ENCODE results near the gene LINGO3. TPM values are rescaled to one million over a fixed set of nuclear protein-coding genes. Genes with fewer than 3 reads are reported as not detected.
A peak's percentile ranks its signal among the peaks of the same experiment; 100 is the strongest.

LINGO3 gene
- polyA plus RNA-seq, 1 donor (not counting 4 experiments of a cell fraction or from before 2014, with no cell fraction given), result not detected

DNA sequence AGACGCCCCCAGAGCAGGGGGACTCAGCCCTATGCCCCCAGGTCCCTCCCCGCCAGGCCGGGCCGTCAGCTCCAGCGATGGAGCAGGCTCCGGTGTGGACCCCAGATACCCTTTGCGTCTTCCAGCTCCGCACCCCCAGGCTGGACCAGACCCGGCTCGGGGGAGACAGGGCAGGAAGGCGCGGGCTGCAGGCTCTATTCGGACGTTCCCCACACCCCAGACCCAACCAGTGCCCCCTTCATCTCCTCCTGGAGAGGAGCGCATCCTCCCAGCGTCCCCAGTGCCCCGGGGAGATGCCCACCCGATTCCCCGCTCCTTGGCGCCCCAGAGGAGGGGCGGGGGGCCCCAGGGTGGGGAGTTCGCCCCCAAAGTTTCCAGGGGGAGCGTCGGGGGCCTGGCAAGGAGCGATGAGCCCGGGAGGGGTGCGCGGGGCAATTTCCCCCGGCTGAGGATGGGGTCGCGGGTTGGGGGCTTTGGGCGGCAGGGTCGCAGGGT, 389 bp downstream of the LINGO3 start:
- Histone ChIP-seq H3K9ac (ENCODE audit: control insufficient read depth, extremely low read depth, insufficient read depth, low read length) (no peak overlapping the region), H2AFZ (ENCODE audit: control insufficient read depth, low read length) (no peak overlapping the region), H3K9me1 (ENCODE audit: control insufficient read depth, extremely low read depth, insufficient read depth, low read length) (no peaks in the 10 kb centered on the region), H4K20me1 (ENCODE audit: control insufficient read depth, extremely low read depth, insufficient read depth, low read length) (no peaks in the 10 kb centered on the region), H3K4me3 (ENCODE audit: control insufficient read depth in 2 of 3, extremely low read depth in 1 of 3, insufficient read depth in 2 of 3, low read depth in 1 of 3, low read length in 3 of 3) (no peak overlapping the region), H3K9me3 (ENCODE audit: control insufficient read depth, low read depth, low read length) (no peaks in the 10 kb centered on the region), H3K4me2 (ENCODE audit: control insufficient read depth, extremely low read depth, insufficient read depth, low read depth, low read length) (no peak overlapping the region), H3K4me1 (ENCODE audit: control insufficient read depth, extremely low read depth, insufficient read depth, low read length) (no peaks in the 10 kb centered on the region), H3K27ac (ENCODE audit: control insufficient read depth, insufficient read depth, low read length) (no peak overlapping the region), H3K27me3 (ENCODE audit: control insufficient read depth, extremely low read depth, insufficient read depth, low read length) (peaks cover 64% of the 10 kb centered on the region), H3K79me2 (ENCODE audit: control insufficient read depth, insufficient read depth, low read length) (no peaks in the 10 kb centered on the region), H3K36me3 (ENCODE audit: control insufficient read depth in 2 of 2, extremely low read depth in 1 of 2, insufficient read depth in 2 of 2, low read length in 2 of 2) (no peaks in the 10 kb centered on the region)
- FAIRE-seq (no peak), DNase-seq (ENCODE audit: low read depth, low spot score) (no peak)
- dilution Hi-C loops (cut with MboI; ENCODE audit: extremely low pct_ligation_motif_present, low sequenced_read_pairs), result no loop called here
- TF ChIP-seq, protein P1, sequence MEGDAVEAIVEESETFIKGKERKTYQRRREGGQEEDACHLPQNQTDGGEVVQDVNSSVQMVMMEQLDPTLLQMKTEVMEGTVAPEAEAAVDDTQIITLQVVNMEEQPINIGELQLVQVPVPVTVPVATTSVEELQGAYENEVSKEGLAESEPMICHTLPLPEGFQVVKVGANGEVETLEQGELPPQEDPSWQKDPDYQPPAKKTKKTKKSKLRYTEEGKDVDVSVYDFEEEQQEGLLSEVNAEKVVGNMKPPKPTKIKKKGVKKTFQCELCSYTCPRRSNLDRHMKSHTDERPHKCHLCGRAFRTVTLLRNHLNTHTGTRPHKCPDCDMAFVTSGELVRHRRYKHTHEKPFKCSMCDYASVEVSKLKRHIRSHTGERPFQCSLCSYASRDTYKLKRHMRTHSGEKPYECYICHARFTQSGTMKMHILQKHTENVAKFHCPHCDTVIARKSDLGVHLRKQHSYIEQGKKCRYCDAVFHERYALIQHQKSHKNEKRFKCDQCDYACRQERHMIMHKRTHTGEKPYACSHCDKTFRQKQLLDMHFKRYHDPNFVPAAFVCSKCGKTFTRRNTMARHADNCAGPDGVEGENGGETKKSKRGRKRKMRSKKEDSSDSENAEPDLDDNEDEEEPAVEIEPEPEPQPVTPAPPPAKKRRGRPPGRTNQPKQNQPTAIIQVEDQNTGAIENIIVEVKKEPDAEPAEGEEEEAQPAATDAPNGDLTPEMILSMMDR (optimal IDR thresholded peaks at IDR 0.05 in 1 of 3, IDR thresholded peaks at IDR 0.05 in 1 of 3, conservative IDR thresholded peaks at IDR 0.05 in 1 of 3; ENCODE audit: extremely low read depth in 1 of 3, insufficient read depth in 2 of 3, low read length in 3 of 3), result no peak
- TF ChIP-seq EZH2 (IDR thresholded peaks at IDR 0.05; ENCODE audit: low read length), result peak; percentile 22

DNA sequence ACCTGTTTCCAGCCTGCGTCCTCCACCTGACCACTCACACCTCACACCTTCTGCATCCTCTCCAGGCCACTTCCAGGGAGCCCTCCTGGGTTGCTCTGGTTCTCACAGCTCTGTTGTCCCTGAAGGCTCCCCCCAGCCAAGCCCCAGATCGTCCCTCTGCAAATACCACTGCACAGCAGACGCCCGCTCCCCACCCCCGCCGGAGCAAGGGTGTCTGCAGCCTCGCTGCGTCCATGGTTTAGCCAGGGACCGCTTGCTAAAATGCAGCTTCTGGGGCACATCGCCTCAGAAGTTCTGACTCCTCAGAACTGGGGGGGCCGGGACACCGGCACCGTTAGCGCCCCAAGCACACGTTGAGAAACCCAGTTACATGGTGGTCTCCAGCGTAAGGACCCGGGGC, 983 bp downstream of the LINGO3 start:
- Histone ChIP-seq H3K36me3 (ENCODE audit: control insufficient read depth in 2 of 2, extremely low read depth in 1 of 2, insufficient read depth in 2 of 2, low read length in 2 of 2) (no peaks in the 10 kb centered on the region), H3K4me1 (ENCODE audit: control insufficient read depth, extremely low read depth, insufficient read depth, low read length) (no peaks in the 10 kb centered on the region), H2AFZ (ENCODE audit: control insufficient read depth, low read length) (no peak overlapping the region), H3K4me3 (ENCODE audit: control insufficient read depth in 2 of 3, extremely low read depth in 1 of 3, insufficient read depth in 2 of 3, low read depth in 1 of 3, low read length in 3 of 3) (no peak overlapping the region), H3K9me1 (ENCODE audit: control insufficient read depth, extremely low read depth, insufficient read depth, low read length) (no peaks in the 10 kb centered on the region), H3K27me3 (ENCODE audit: control insufficient read depth, extremely low read depth, insufficient read depth, low read length) (peaks cover 64% of the 10 kb centered on the region), H3K4me2 (ENCODE audit: control insufficient read depth, extremely low read depth, insufficient read depth, low read depth, low read length) (no peak overlapping the region), H3K9ac (ENCODE audit: control insufficient read depth, extremely low read depth, insufficient read depth, low read length) (no peak overlapping the region), H3K79me2 (ENCODE audit: control insufficient read depth, insufficient read depth, low read length) (no peaks in the 10 kb centered on the region), H4K20me1 (ENCODE audit: control insufficient read depth, extremely low read depth, insufficient read depth, low read length) (no peaks in the 10 kb centered on the region), H3K9me3 (ENCODE audit: control insufficient read depth, low read depth, low read length) (no peaks in the 10 kb centered on the region), H3K27ac (ENCODE audit: control insufficient read depth, insufficient read depth, low read length) (no peak overlapping the region)
- dilution Hi-C loops (cut with MboI; ENCODE audit: extremely low pct_ligation_motif_present, low sequenced_read_pairs), result no loop called here
- DNase-seq (ENCODE audit: low read depth, low spot score) (no peak), FAIRE-seq (no peak)
- TF ChIP-seq, protein P1 (optimal IDR thresholded peaks at IDR 0.05 in 1 of 3, IDR thresholded peaks at IDR 0.05 in 1 of 3, conservative IDR thresholded peaks at IDR 0.05 in 1 of 3; ENCODE audit: extremely low read depth in 1 of 3, insufficient read depth in 2 of 3, low read length in 3 of 3), result no peak
- peak; percentile 25 for TF ChIP-seq EZH2 (IDR thresholded peaks at IDR 0.05; ENCODE audit: low read length)

Data from keratinocyte (primary cell).